Neuron (in vitro differentiated cells): ENCODE data around the gene PAPSS1.

Experiments used
- H2AFZ ChIP-seq: one replicate; pipeline ENCODE4 v1.6.1; 2013; ENCODE audit warnings: low read depth, mild to moderate bottlenecking, inconsistent platforms, low read length, moderate library complexity
- H3K27me3 ChIP-seq: one replicate; pipeline ENCODE4 v1.6.1; 2013; ENCODE audit warnings: low read length; ENCODE audit not compliant: insufficient read depth
- H3K36me3 ChIP-seq: one replicate; pipeline ENCODE4 v1.6.1; 2013; ENCODE audit warnings: low read length; ENCODE audit not compliant: insufficient read depth
- H3K4me1 ChIP-seq: one replicate; pipeline ENCODE4 v1.6.1; 2013; ENCODE audit warnings: low read length; ENCODE audit not compliant: insufficient read depth
- H3K4me3 ChIP-seq: 2 replicates; pipeline ENCODE4 v1.5.1; 2013; ENCODE audit warnings: mild to moderate bottlenecking, low read length, moderate library complexity
- H3K9me3 ChIP-seq: one replicate; pipeline ENCODE4 v1.6.1; 2013; ENCODE audit warnings: low read length

The PAPSS1 gene

DNA sequence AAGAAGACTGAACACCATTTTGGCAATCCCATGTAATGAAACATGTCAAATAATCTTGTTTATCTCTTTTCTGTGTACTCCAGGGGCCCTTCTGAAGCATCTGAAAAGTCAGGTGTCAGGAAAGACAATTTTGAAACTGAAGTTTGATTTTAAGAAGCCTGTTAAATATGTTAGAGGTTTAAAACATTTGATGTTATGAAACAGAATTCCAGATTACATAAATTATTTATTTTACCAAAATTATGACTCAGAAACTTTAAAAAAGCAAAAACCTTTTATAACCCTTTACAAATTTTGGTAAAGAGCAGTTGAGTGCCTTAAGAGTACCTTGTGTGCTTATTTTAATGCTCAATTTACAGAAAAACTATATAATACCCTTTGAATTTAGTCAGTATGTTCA is 130.8 kb downstream of the PAPSS1 start:
- no peak overlapping the region for H2AFZ ChIP-seq
- H3K36me3 ChIP-seq = no peaks in the 10 kb centered on the region
- no peaks in the 10 kb centered on the region for H3K9me3 ChIP-seq
- no peak overlapping the region for H3K4me3 ChIP-seq
- no peaks in the 10 kb centered on the region for H3K27me3 ChIP-seq
- H3K4me1 ChIP-seq = no peaks in the 10 kb centered on the region

DNA sequence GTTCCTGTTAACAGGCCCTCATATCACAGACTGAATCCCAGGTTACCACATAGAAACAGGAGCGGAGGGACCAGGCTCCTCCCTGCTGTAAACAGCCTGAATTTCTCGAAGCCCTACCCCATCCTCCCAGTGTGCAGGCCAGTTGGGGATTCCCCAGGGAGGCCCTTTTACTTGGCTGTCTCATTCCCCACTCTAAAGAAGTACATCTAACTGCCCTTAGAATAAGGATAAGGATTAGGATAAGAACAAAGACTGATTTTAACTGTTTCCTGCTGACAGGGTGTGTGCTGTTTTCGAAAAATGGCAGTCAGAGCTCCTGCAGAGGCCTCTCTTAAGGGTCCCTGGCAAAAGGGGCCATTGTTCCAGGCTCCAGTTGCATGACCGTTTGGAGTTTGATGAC is 133.7 kb downstream of the PAPSS1 start:
- H3K9me3 ChIP-seq = no peaks in the 10 kb centered on the region
- H3K36me3 ChIP-seq = no peaks in the 10 kb centered on the region
- no peaks in the 10 kb centered on the region for H3K27me3 ChIP-seq
- H2AFZ ChIP-seq = no peak overlapping the region
- H3K4me3 ChIP-seq = no peak overlapping the region
- no peaks in the 10 kb centered on the region for H3K4me1 ChIP-seq

DNA sequence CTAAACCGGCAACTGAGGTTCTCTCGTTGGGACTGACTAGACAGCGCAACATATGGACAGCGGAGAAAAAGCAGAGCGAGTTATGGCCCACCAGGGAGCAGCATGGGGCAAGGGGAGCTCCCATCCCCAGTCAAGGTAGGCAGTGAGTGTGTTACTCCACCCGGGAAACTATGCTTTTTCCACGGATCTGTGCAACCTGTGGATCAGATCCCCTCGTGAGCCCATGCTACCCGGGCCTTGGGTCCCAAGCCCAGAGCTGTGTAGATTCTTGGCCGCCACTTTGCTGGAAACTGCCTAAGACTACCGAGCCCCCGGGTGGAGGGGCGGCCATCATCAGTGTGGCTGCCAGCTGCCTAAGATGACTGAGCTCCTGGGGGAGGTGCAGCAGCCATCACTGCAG is 140.9 kb downstream of the PAPSS1 start:
- H3K9me3 ChIP-seq = no peaks in the 10 kb centered on the region
- H2AFZ ChIP-seq = no peak overlapping the region
- no peak overlapping the region for H3K4me3 ChIP-seq
- no peaks in the 10 kb centered on the region for H3K4me1 ChIP-seq
- no peaks in the 10 kb centered on the region for H3K27me3 ChIP-seq
- no peaks in the 10 kb centered on the region for H3K36me3 ChIP-seq

DNA sequence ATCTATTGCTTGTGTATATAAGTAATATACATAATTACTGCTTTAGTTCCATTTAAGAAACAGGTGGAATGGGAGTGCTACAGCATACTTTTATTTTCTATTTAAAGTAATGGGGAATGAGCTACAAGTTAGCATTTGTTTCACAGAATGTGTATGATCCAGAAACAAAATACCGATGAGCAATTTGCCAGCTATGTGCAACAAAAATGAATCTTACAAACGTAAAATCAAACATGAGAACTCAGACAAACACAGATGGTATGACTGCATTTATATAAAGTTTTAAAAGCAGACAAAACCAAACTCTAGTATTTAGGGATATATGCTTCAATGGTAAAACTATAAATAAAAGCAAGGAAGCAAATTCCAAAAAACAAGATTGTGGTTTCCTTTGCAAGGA is 141.7 kb downstream of the PAPSS1 start:
- H3K27me3 ChIP-seq = no peaks in the 10 kb centered on the region
- H3K4me1 ChIP-seq = no peaks in the 10 kb centered on the region
- no peak overlapping the region for H2AFZ ChIP-seq
- no peaks in the 10 kb centered on the region for H3K36me3 ChIP-seq
- H3K4me3 ChIP-seq = no peak overlapping the region
- H3K9me3 ChIP-seq = no peaks in the 10 kb centered on the region

DNA sequence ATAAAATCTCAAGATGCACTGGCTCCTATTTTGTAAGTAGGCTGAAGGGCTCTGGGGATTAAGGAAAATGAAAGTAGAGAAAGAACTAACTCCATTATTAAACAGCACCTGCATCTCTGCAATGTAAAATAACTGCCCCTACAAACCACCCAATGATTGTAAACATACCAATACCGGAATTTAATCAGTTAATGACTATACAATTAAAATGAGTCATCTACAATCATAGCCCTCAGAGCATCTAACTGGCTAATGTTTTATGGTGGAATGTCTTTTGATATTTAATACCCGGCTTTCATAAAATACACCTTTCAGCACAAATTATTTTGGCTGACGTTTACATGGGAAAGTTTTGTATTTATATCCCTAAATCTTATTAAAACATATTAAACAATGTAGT is 142.3 kb downstream of the PAPSS1 start:
- Histone ChIP-seq H3K27me3 (no peaks in the 10 kb centered on the region), H3K9me3 (no peaks in the 10 kb centered on the region), H3K36me3 (no peaks in the 10 kb centered on the region), H2AFZ (no peak overlapping the region), H3K4me3 (no peak overlapping the region), H3K4me1 (no peaks in the 10 kb centered on the region)

DNA sequence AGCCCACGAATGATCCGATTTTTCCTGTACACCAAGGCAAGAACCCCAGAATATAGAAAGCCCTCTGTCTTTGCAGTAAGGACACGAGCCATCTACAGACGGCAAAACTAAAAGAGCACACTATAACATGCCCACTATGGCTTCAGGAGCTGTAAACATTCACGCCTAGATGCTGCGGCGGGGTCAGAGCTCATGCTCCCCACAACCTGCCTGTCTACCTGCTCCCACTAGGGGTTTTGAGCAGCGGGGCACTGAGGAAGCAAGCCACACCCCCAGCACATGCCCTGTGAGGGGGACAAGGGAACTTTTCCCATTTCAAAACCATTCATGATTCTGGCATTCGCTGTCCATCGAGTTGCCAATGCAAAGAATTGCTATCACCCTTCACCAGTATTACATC is 144.8 kb downstream of the PAPSS1 start:
- H3K36me3 ChIP-seq = no peaks in the 10 kb centered on the region

DNA sequence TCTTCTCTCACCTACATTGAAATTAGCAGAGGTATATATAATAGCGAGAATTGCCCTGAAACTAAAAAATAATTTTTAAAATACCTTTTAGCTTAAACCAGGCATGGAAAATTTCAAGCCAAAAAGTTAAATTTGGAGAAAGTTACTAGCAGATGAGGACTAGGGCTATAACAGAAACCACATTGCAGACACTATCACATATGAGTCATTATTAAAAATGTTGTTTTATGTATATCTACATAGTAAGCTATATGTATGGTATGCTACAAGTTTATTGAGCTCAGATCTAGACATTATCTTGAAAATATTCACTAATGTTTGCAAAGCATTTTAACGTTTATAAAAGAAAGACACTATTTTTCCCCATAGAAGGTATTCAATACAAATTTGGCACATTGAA is 147.8 kb downstream of the PAPSS1 start:
- Histone ChIP-seq H3K36me3 (no peaks in the 10 kb centered on the region), H3K4me3 (no peak overlapping the region), H3K4me1 (no peaks in the 10 kb centered on the region), H2AFZ (no peak overlapping the region), H3K27me3 (no peaks in the 10 kb centered on the region), H3K9me3 (no peaks in the 10 kb centered on the region)

More for the DNA sequence above, 144.8 kb downstream of the PAPSS1 start:
- no peaks in the 10 kb centered on the region for H3K27me3 ChIP-seq
- no peak overlapping the region for H2AFZ ChIP-seq
- no peaks in the 10 kb centered on the region for H3K4me1 ChIP-seq
- H3K4me3 ChIP-seq = no peak overlapping the region
- no peaks in the 10 kb centered on the region for H3K9me3 ChIP-seq

DNA sequence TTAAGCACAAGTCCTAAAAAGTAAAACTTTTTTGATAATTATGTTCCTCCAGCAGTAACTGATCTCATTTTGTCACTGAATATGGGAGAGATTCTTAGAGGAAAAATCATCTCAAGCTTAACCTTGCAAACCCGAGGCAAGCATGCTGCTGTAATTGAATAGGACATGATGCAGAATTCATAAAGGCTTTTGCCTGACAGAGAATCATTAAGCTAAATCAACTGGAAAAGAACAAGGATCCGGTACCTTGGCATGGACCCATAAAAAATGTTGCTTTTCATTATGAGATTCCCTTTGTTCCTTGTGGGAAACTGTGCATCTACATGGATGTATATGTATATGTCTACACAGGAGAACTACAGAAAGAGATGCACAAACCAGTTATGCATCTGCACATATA is 149.1 kb downstream of the PAPSS1 start:
- Histone ChIP-seq H3K36me3 (no peaks in the 10 kb centered on the region), H3K4me1 (no peaks in the 10 kb centered on the region), H3K4me3 (no peak overlapping the region), H3K27me3 (no peaks in the 10 kb centered on the region), H2AFZ (no peak overlapping the region), H3K9me3 (no peaks in the 10 kb centered on the region)

DNA sequence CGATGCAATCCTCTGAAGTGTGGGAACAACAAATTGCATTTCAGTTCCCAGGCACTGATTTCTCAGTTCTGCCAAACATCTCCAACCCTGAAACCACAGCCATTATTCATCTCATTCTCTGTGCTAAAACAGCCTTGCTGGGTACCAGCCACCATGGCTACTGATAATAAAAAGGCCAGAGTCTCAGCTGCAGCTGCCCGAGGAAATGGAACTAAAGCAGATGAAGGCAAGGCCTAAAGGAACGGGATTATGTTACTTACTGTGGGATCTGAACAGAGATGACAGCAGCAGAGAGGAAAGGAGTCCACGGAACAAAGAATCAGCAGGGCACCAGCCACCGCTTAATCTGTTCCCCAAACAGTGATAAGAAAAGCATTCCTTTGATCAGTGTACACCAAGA is 155.7 kb downstream of the PAPSS1 start:
- peak overlapping the region; percentile 1 for H3K4me3 ChIP-seq
- H3K4me1 ChIP-seq = peaks cover 8% of the 10 kb centered on the region
- H3K9me3 ChIP-seq = no peaks in the 10 kb centered on the region
- H3K27me3 ChIP-seq = no peaks in the 10 kb centered on the region
- H2AFZ ChIP-seq = peak overlapping the region; percentile 21
- no peaks in the 10 kb centered on the region for H3K36me3 ChIP-seq
